Brain microvascular endothelial cell (primary cell): Measurements from ENCODE around the gene TMIE.
A peak's percentile ranks its signal among the peaks of the same experiment; 100 is the strongest.

Experiments
- DNase-seq: peaks from one replicate; pipeline ENCODE4 v3.0.0-alpha.2; 2020
- H3K27ac ChIP-seq: fragments of 250-450 bp; sonication (Bioruptor Pico); 2 replicates; pipeline ENCODE4 v1.5.1; 2020; ENCODE audit warnings: mild to moderate bottlenecking, moderate library complexity
- H3K27me3 ChIP-seq: fragments of 250-450 bp; sonication (Bioruptor Pico); replicated peaks from 2 replicates; pipeline ENCODE4 v1.5.1; 2020; ENCODE audit warnings: mild to moderate bottlenecking
- H3K36me3 ChIP-seq: fragments of 250-450 bp; sonication (Bioruptor Pico); replicated peaks from 2 replicates; pipeline ENCODE4 v1.5.1; 2020; ENCODE audit warnings: mild to moderate bottlenecking
- H3K4me3 ChIP-seq: 2 replicates; pipeline ENCODE4 v1.5.1; 2011; ENCODE audit warnings: low read depth, mild to moderate bottlenecking, control low read depth, low read length, moderate library complexity
- in situ Hi-C: cut with HindIII; loops from 2 replicates; pipeline ENCODE4 v1.10.0; 2017; ENCODE audit warnings: low sequenced_read_pairs, low pct_ligation_motif_present
- TF ChIP-seq, protein P1 (sequence below): IDR thresholded peaks from 2 replicates; pipeline ENCODE4 v1.5.1; 2011; ENCODE audit warnings: low read depth, mild to moderate bottlenecking, moderate library complexity, low read length, control low read depth, inconsistent platforms; ENCODE audit errors: missing control alignments

TMIE gene

DNA sequence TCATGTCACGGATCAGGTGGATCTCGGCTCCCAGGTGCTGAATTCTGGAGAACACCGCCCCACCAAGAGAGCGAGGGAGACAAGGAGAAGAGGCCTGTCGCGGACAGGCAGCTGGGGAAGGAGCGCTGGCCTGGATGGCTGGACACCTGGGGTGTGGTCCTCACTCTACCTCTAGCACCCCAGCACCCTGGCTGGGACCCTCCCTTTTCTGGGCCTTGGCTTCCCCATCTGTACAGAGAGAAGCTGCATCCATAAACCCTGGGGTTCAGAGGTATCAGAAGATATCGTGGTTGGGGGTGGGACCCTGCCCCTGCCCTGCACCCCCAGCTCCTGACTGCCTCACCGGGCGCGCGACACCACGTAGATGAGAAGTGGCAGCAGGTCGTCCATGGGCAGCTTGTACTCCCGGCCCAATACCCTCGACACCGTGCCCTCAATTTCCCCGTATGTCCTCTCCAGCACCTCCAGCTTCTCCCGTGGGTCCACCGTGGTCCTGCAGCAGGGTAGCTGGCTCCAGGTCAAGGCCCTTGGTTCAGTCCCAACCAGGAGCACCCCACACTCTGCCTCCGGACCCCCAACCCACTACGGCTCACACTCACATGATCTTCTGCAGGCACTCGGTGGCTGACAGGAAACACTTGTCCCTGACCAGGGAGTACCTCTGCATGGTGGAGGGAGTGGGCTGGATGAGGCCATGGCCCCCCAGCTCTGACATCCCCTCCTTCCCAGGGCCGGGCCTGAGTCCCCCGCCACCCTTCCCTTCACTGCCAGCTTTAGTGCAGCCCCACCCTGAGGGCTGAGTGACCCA is 29.4 kb upstream of the TMIE start:
- TF ChIP-seq, protein P1, sequence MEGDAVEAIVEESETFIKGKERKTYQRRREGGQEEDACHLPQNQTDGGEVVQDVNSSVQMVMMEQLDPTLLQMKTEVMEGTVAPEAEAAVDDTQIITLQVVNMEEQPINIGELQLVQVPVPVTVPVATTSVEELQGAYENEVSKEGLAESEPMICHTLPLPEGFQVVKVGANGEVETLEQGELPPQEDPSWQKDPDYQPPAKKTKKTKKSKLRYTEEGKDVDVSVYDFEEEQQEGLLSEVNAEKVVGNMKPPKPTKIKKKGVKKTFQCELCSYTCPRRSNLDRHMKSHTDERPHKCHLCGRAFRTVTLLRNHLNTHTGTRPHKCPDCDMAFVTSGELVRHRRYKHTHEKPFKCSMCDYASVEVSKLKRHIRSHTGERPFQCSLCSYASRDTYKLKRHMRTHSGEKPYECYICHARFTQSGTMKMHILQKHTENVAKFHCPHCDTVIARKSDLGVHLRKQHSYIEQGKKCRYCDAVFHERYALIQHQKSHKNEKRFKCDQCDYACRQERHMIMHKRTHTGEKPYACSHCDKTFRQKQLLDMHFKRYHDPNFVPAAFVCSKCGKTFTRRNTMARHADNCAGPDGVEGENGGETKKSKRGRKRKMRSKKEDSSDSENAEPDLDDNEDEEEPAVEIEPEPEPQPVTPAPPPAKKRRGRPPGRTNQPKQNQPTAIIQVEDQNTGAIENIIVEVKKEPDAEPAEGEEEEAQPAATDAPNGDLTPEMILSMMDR: no peak
- in situ Hi-C loops: no loop called here
- no peaks in the 10 kb centered on the region for H3K27me3 ChIP-seq
- H3K36me3 ChIP-seq: no peaks in the 10 kb centered on the region
- H3K27ac ChIP-seq: no peak overlapping the region
- no peak overlapping the region for H3K4me3 ChIP-seq
- DNase-seq: no peak

DNA sequence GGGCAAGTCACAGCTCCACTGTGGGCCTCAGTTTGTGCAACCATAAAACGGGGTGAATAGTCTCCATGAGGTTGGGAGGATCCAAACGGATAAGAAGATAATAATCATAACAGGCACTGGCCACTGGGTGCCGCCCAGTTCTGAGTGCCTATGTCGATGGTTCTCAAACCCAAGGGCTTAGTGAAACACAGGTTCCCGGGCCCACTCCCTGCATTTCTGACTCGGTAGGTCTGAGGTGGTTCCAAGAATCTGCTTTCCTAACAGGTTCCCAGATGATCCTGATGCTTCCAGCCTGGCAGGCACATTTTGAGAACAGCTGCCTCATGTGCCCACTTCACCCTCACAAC is 28.9 kb upstream of the TMIE start:
- no peaks in the 10 kb centered on the region for H3K27me3 ChIP-seq

DNA sequence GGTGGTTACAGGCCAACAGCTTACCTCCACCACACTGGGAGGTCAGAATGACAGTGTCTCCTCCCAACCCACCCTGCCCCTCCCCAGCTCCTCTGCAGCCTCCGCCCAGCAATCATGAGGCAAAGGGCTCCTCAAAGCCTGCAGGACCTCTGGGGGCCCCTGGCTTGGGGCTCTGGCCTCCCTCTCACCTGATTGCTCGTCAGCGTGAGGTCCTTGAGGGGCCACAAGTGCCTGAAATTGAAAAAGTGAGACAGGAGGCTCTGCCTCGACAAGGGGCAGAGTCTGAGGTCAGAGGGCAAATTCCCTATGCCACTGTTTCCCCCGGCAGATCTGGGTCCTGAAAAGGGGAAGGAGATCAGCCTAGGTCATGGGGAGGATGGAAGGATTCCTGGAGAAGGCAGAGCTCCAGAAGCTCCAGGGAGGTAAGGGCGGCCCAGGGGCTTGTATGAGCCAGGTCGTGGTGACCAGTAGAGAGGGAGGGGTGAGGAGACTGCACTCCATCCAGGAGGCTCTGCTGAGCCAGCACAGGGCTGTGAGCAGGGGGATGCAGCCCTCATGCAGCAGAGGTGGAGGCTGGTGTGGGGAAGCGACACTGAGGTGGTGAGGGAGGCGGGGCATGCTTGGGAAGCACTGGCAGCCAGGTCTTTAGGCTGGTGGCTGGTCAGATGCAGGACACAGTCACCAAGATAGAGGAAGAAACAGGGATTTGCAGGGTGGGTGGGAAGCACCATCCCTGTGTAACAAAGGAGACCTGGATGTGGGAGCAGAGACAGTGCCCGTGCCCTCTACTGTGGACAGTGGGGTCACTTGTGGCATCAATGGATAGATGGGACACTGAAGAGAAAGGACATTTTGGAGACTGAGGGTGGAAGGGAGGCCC is 27.8 kb upstream of the TMIE start:
- H3K27me3 ChIP-seq: no peaks in the 10 kb centered on the region
- TF ChIP-seq, protein P1: no peak
- H3K27ac ChIP-seq: no peak overlapping the region
- in situ Hi-C loops: no loop called here
- DNase-seq: no peak
- no peak overlapping the region for H3K4me3 ChIP-seq
- no peaks in the 10 kb centered on the region for H3K36me3 ChIP-seq

More for the DNA sequence above, 28.9 kb upstream of the TMIE start:
- in situ Hi-C loops: no loop called here
- TF ChIP-seq, protein P1: no peak
- Histone ChIP-seq H3K4me3 (no peak overlapping the region), H3K36me3 (no peaks in the 10 kb centered on the region), H3K27ac (no peak overlapping the region)
- DNase-seq: no peak

- Histone ChIP-seq H3K27ac (no peak overlapping the region), H3K4me3 (no peak overlapping the region), H3K27me3 (no peaks in the 10 kb centered on the region), H3K36me3 (no peaks in the 10 kb centered on the region)
- DNase-seq: no peak
- TF ChIP-seq, protein P1: peak; percentile 43
- in situ Hi-C loops: no loop called here
Observed at GRCh38 chr3:46674031-46674845, 27.0 kb upstream of the TMIE start.

- TF ChIP-seq, protein P1: no peak
- no peak overlapping the region for H3K4me3 ChIP-seq
- no peak overlapping the region for H3K27ac ChIP-seq
- H3K27me3 ChIP-seq: no peaks in the 10 kb centered on the region
- in situ Hi-C loops: no loop called here
- no peak for DNase-seq
- H3K36me3 ChIP-seq: no peaks in the 10 kb centered on the region
Observed at GRCh38 chr3:46675426-46675825, 25.8 kb upstream of the TMIE start.
